T-cell (primary cell): ENCODE data around the gene ERMAP. TPM values are rescaled to one million over a fixed set of nuclear protein-coding genes. Genes with fewer than 3 reads are reported as not detected.

Experiments
- ATAC-seq, 4 experiments: fragments of 200-7000 bp in 3 of 4; fragments of 150-1000 bp in 1 of 4; cut with Tn5 transposase; replicated peaks in 1 of 4; 1 replicate in 3 of 4; 2 replicates in 1 of 4; pipeline ENCODE4 v1.10.0; 2021; ENCODE audit warnings: moderate library complexity in 3 of 4, mild to moderate bottlenecking in 2 of 4, moderate number of reproducible peaks in 1 of 4
- CTCF ChIA-PET, 2 donors: fragments of 300-600 bp; sonication (Branson Sonifier 250); formaldehyde crosslinking; loops; one replicate each; lab custom pipeline; 2022; ENCODE audit warnings: antibody characterized with exemption in 2 of 2; lab: Charles Lee
- POLR2A ChIA-PET, 2 donors: fragments of 300-600 bp; sonication (Branson Sonifier 250); formaldehyde crosslinking; loops; one replicate each; lab custom pipeline; 2022; ENCODE audit warnings: antibody characterized with exemption in 2 of 2; lab: Charles Lee
- DNase-seq, 35 experiments: peaks; one replicate each; pipeline versions ENCODE4 v3.0.0 to v3.0.0-alpha.2; 2013 to 2023
- H3K27ac ChIP-seq: one replicate; pipeline ENCODE4 v1.5.1; 2013; ENCODE audit warnings: low read length
- H3K27me3 ChIP-seq, 2 experiments: replicated peaks in 1 of 2; 1 replicate in 1 of 2; 2 replicates in 1 of 2; pipeline versions ENCODE4 v1.6.1 to v1.7.0; 2013; ENCODE audit warnings: low read length in 1 of 2, mixed read lengths in 1 of 2; ENCODE audit not compliant: control insufficient read depth in 2 of 2, insufficient read depth in 2 of 2; ENCODE audit errors: extremely low read depth in 1 of 2
- H3K36me3 ChIP-seq, 2 donors: 1 replicate in 1 of 2; 2 replicates in 1 of 2; pipeline versions ENCODE4 v1.6.1 to v1.7.0; 2013; ENCODE audit warnings: low read length in 1 of 2; ENCODE audit not compliant: control insufficient read depth in 2 of 2, insufficient read depth in 1 of 2; ENCODE audit errors: extremely low read depth in 1 of 2
- H3K4me1 ChIP-seq, 2 experiments: 1 replicate in 1 of 2; 2 replicates in 1 of 2; pipeline versions ENCODE4 v1.6.1 to v1.7.0; 2013; ENCODE audit warnings: low read length in 2 of 2, mixed read lengths in 1 of 2; ENCODE audit not compliant: insufficient read depth in 2 of 2, control insufficient read depth in 1 of 2; ENCODE audit errors: extremely low read depth in 1 of 2
- H3K4me3 ChIP-seq, 2 donors: 1 replicate in 1 of 2; 2 replicates in 1 of 2; pipeline versions ENCODE4 v1.5.1 to v1.7.0; 2013; ENCODE audit warnings: mild to moderate bottlenecking in 2 of 2, low read length in 1 of 2, moderate library complexity in 1 of 2; ENCODE audit not compliant: control insufficient read depth in 1 of 2; ENCODE audit errors: extremely low read depth in 1 of 2
- H3K9me3 ChIP-seq: 2 replicates; pipeline ENCODE4 v1.7.0; 2013
- H3K27ac Mint-ChIP-seq, 2 donors: one replicate each; pipeline ENCODE4 v1.8.0; 2020 to 2021; ENCODE audit warnings: mild to moderate bottlenecking in 2 of 2, mixed read lengths in 2 of 2
- H3K27me3 Mint-ChIP-seq, 2 donors: one replicate each; pipeline ENCODE4 v1.8.0; 2021 to 2022; ENCODE audit warnings: mixed read lengths in 2 of 2
- H3K36me3 Mint-ChIP-seq: one replicate; pipeline ENCODE4 v1.8.0; 2021; ENCODE audit warnings: mixed read lengths
- H3K4me1 Mint-ChIP-seq, 3 donors: one replicate each; pipeline ENCODE4 v1.8.0; 2020 to 2022; ENCODE audit warnings: mixed read lengths in 3 of 3, mild to moderate bottlenecking in 1 of 3
- H3K4me3 Mint-ChIP-seq, 3 donors: one replicate each; pipeline ENCODE4 v1.8.0; 2020 to 2022; ENCODE audit warnings: mild to moderate bottlenecking in 3 of 3, mixed read lengths in 3 of 3, moderate library complexity in 3 of 3
- H3K9me3 Mint-ChIP-seq, 3 donors: one replicate each; pipeline ENCODE4 v1.8.0; 2020 to 2022; ENCODE audit warnings: mixed read lengths in 3 of 3
- WGBS: methylation state at CpG from one replicate; pipeline ENCODE4 v1.1.5; 2013; ENCODE audit warnings: missing lambda C conversion rate; ENCODE audit not compliant: insufficient coverage; 5-methylcytosine and 5-hydroxymethylcytosine counted together
- total RNA-seq, 35 experiments: library from RNA in 6 of 35; stranded (reverse) in 6 of 35; fragments of 120-200 nt in 1 of 35; gene quantifications; one replicate each; pipeline versions ENCODE4 v1.2.1 to v1.2.4 and lab custom pipeline; 2013 to 2026

Gene ERMAP
- total RNA-seq, 5 donors from 2014 or later (not counting 1 experiment from before 2014, with no cell fraction given), result 5.7 to 7.6 (median 6.7) TPM

GRCh38 chr1:42774928-42775526 lies 41.9 kb upstream of the ERMAP start:
- Mint-ChIP-seq H3K9me3 (no peaks in the 10 kb centered on the region), H3K4me3 (no peak overlapping the region), H3K27ac (no peak overlapping the region), H3K36me3 (peaks cover 52% of the 10 kb centered on the region), H3K27me3 (no peaks in the 10 kb centered on the region), H3K4me1 (peaks cover 22 to 36% (median 24%) of the 10 kb centered on the region in 3 donors)
- ATAC-seq (no peak), DNase-seq (no peak)
- Histone ChIP-seq H3K27ac (no peak overlapping the region), H3K36me3 (peaks cover 5 to 62% of the 10 kb centered on the region in 2 donors), H3K4me3 (no peak overlapping the region), H3K9me3 (no peaks in the 10 kb centered on the region), H3K27me3 (no peaks in the 10 kb centered on the region), H3K4me1 (peaks cover 0 to 4% of the 10 kb centered on the region in 2 experiments)
- WGBS, result 82% methylated on average over 5 of the region's 5 CpGs
- POLR2A ChIA-PET, result no interaction called here
- CTCF ChIA-PET, result no interaction called here

GRCh38 chr1:42776502-42776901 lies 40.4 kb upstream of the ERMAP start:
- ChIA-PET POLR2A (no interaction called here), CTCF (interaction anchor here in 1 of 2 donors (5.2 kb wide), 1 partner anchor 298 kb away, joined by 33 read pairs; no protein-coding TSS in a partner anchor)
- Histone ChIP-seq H3K4me1 (peaks cover 0 to 3% of the 10 kb centered on the region in 2 experiments), H3K9me3 (no peaks in the 10 kb centered on the region), H3K4me3 (no peak overlapping the region), H3K27ac (no peak overlapping the region), H3K27me3 (no peaks in the 10 kb centered on the region), H3K36me3 (peaks cover 5 to 65% of the 10 kb centered on the region in 2 donors)
- no peak overlapping the region for H3K4me3 Mint-ChIP-seq
- ATAC-seq, result no peak
- no peak for DNase-seq
- 100% methylated on average over 3 of the region's 6 CpGs for WGBS
- H3K27me3 Mint-ChIP-seq, result no peaks in the 10 kb centered on the region
- peaks cover 55% of the 10 kb centered on the region for H3K36me3 Mint-ChIP-seq
- H3K27ac Mint-ChIP-seq, result no peak overlapping the region
- H3K9me3 Mint-ChIP-seq, result no peaks in the 10 kb centered on the region
- H3K4me1 Mint-ChIP-seq, result peaks cover 16 to 25% (median 17%) of the 10 kb centered on the region in 3 donors

DNA sequence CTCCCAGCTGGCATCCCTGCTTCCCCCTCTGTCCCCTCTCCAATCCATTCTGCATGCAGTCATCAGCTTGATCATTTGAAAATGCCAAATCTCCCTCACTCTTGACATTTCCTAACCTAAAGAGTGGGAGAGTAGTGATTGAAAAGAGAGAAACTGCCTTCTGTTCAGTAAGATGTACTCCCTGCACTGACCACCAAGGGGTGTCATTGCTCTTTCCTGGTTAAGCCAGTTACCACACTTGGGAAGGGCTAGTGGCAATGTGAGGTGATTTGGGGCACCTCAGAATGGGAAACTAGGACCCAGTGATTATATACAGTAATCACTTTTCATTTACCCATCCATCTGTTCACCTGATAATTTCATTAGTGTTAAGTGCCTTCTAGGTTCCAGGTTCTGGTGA lies 39.1 kb upstream of the ERMAP start:
- Mint-ChIP-seq H3K9me3 (no peaks in the 10 kb centered on the region), H3K27ac (peak overlapping the region in 1 of 2 donors; percentile 55), H3K4me3 (no peak overlapping the region), H3K36me3 (peaks cover 58% of the 10 kb centered on the region), H3K4me1 (peaks cover 9 to 16% (median 12%) of the 10 kb centered on the region in 3 donors), H3K27me3 (no peaks in the 10 kb centered on the region)
- Histone ChIP-seq H3K9me3 (no peaks in the 10 kb centered on the region), H3K27me3 (no peaks in the 10 kb centered on the region), H3K4me3 (no peak overlapping the region), H3K4me1 (no peaks in the 10 kb centered on the region), H3K36me3 (peaks cover 5 to 63% of the 10 kb centered on the region in 2 donors), H3K27ac (no peak overlapping the region)
- CTCF ChIA-PET, result interaction anchor here (1.0 to 5.2 kb wide), 7 partner anchors 10 to 296 kb away, joined by 3 to 33 read pairs (median 5); no protein-coding TSS in a partner anchor
- DNase-seq (peak in 11 of 35 experiments; percentile 7 to 57 (median 17)), ATAC-seq (peak; percentile 37 to 62 (median 39))
- POLR2A ChIA-PET, result no interaction called here

- Histone ChIP-seq H3K4me1 (peaks cover 0 to 3% of the 10 kb centered on the region in 2 experiments), H3K9me3 (no peaks in the 10 kb centered on the region), H3K27me3 (no peaks in the 10 kb centered on the region), H3K36me3 (peaks cover 5 to 56% of the 10 kb centered on the region in 2 donors), H3K27ac (no peak overlapping the region), H3K4me3 (no peak overlapping the region)
- no peaks in the 10 kb centered on the region for H3K9me3 Mint-ChIP-seq
- DNase-seq, result no peak
- peaks cover 7 to 18% (median 11%) of the 10 kb centered on the region in 3 donors for H3K4me1 Mint-ChIP-seq
- POLR2A ChIA-PET, result interaction anchor here in 1 of 2 donors (0.8 kb wide), 1 partner anchor 13 kb away, joined by 5 read pairs; the partner anchor contains the start of genes C1orf50 and P3H1
- ATAC-seq, result no peak
- H3K4me3 Mint-ChIP-seq, result no peak overlapping the region
- peak overlapping the region in 1 of 2 donors; percentile 12 for H3K27ac Mint-ChIP-seq
- 50% methylated on average over 1 of the region's 2 CpGs for WGBS
- H3K27me3 Mint-ChIP-seq, result no peaks in the 10 kb centered on the region
- peaks cover 50% of the 10 kb centered on the region for H3K36me3 Mint-ChIP-seq
- CTCF ChIA-PET, result interaction anchor here (1.0 to 5.2 kb wide), 4 partner anchors 13 to 297 kb away, joined by 3 to 33 read pairs (median 3); partner anchors contain the start of genes C1orf50 (in 1 of the 2) and P3H1 (in 1 of the 2)
These were observed 37.2 kb upstream of the ERMAP start for GRCh38 chr1:42779725-42780124.

- ChIA-PET POLR2A (interaction anchor here in 1 of 2 donors (0.8 kb wide), 1 partner anchor 13 kb away, joined by 5 read pairs; the partner anchor contains the start of genes C1orf50 and P3H1), CTCF (interaction anchor here (0.6 to 5.2 kb wide), 5 partner anchors 13 to 297 kb away, joined by 3 to 33 read pairs (median 3); partner anchors contain the start of genes C1orf50 (in 1 of the 2) and P3H1 (in 1 of the 2))
- no peaks in the 10 kb centered on the region for H3K9me3 Mint-ChIP-seq
- H3K36me3 ChIP-seq, result peaks cover 2 to 51% of the 10 kb centered on the region in 2 donors
- peaks cover 0 to 7% of the 10 kb centered on the region in 2 experiments for H3K4me1 ChIP-seq
- no peaks in the 10 kb centered on the region for H3K27me3 Mint-ChIP-seq
- H3K4me1 Mint-ChIP-seq, result peaks cover 8 to 19% (median 11%) of the 10 kb centered on the region in 3 donors
- WGBS, result no CpG with 5 or more reads among the region's 1 CpG
- no peak overlapping the region for H3K27ac Mint-ChIP-seq
- H3K9me3 ChIP-seq, result no peaks in the 10 kb centered on the region
- no peak for DNase-seq
- ATAC-seq, result no peak
- H3K27me3 ChIP-seq, result no peaks in the 10 kb centered on the region
- H3K4me3 Mint-ChIP-seq, result no peak overlapping the region
- no peak overlapping the region for H3K4me3 ChIP-seq
- no peak overlapping the region for H3K27ac ChIP-seq
- H3K36me3 Mint-ChIP-seq, result peaks cover 45% of the 10 kb centered on the region
These were observed 36.7 kb upstream of the ERMAP start for GRCh38 chr1:42780176-42780575.

GRCh38 chr1:42783092-42783491 lies 33.8 kb upstream of the ERMAP start:
- peaks cover 0 to 25% of the 10 kb centered on the region in 2 donors for H3K36me3 ChIP-seq
- CTCF ChIA-PET, result interaction anchor here (0.6 to 1.0 kb wide), 3 partner anchors 63 to 466 kb away, joined by 3 to 4 read pairs (median 4); partner anchors contain the start of gene ZNF691 (in 1 of the 2)
- DNase-seq (no peak), ATAC-seq (no peak)
- Mint-ChIP-seq H3K27ac (no peak overlapping the region), H3K4me1 (peaks cover 15 to 26% (median 17%) of the 10 kb centered on the region in 3 donors), H3K4me3 (no peak overlapping the region), H3K27me3 (no peaks in the 10 kb centered on the region), H3K36me3 (peaks cover 26% of the 10 kb centered on the region), H3K9me3 (no peaks in the 10 kb centered on the region)
- POLR2A ChIA-PET, result interaction anchor here in 1 of 2 donors (1.0 kb wide), 1 partner anchor 16 kb away, joined by 3 read pairs; the partner anchor contains the start of genes C1orf50 and P3H1
- WGBS, result no CpG with 5 or more reads among the region's 2 CpGs
- H3K9me3 ChIP-seq, result no peaks in the 10 kb centered on the region
- peaks cover 0 to 4% of the 10 kb centered on the region in 2 experiments for H3K27me3 ChIP-seq
- H3K4me3 ChIP-seq, result no peak overlapping the region
- H3K27ac ChIP-seq, result no peak overlapping the region
- H3K4me1 ChIP-seq, result peaks cover 2 to 15% of the 10 kb centered on the region in 2 experiments
